Neural crest cell (in vitro differentiated cells): ENCODE data around the gene ARHGAP26. TPM values are rescaled to one million over a fixed set of nuclear protein-coding genes. Genes with fewer than 3 reads are reported as not detected.

Experiments
- DNase-seq: peaks from one replicate; pipeline ENCODE4 v3.0.0; 2021; ENCODE audit warnings: low read depth, mixed read lengths, low spot score
- H3K27ac Mint-ChIP-seq: one replicate; pipeline ENCODE4 v1.8.0; 2021; ENCODE audit warnings: mild to moderate bottlenecking, mixed read lengths; ENCODE audit not compliant: unreplicated experiment
- H3K27me3 Mint-ChIP-seq: 2 replicates; pipeline ENCODE4 v1.8.0; 2021; ENCODE audit warnings: low read depth, mild to moderate bottlenecking, mixed read lengths
- H3K36me3 Mint-ChIP-seq: 2 replicates; pipeline ENCODE4 v1.8.0; 2021; ENCODE audit warnings: low read depth, mild to moderate bottlenecking, mixed read lengths
- H3K4me1 Mint-ChIP-seq: 2 replicates; pipeline ENCODE4 v1.8.0; 2021; ENCODE audit warnings: mixed read lengths
- H3K4me3 Mint-ChIP-seq: one replicate; pipeline ENCODE4 v1.8.0; 2021; ENCODE audit warnings: mild to moderate bottlenecking, mixed read lengths
- H3K9me3 Mint-ChIP-seq: 2 replicates; pipeline ENCODE4 v1.8.0; 2021; ENCODE audit warnings: mixed read lengths
- total RNA-seq: library from RNA; stranded (reverse); gene quantifications from 2 replicates; pipeline ENCODE4 v1.2.1, GENCODE V29; 2021
- TF ChIP-seq, protein P1 (sequence below): fragments of 200-600 bp; sonication (generic); conservative IDR thresholded peaks from 2 replicates; pipeline ENCODE4 v1.5.0; 2021; ENCODE audit warnings: antibody characterized with exemption, mild to moderate bottlenecking

The ARHGAP26 gene
- total RNA-seq, 1 donor from 2014 or later: 5.5 TPM

GRCh38 chr5:143132739-143133138 is 362.6 kb downstream of the ARHGAP26 start:
- Mint-ChIP-seq H3K4me1 (peaks cover 30% of the 10 kb centered on the region), H3K36me3 (no peaks in the 10 kb centered on the region), H3K9me3 (peaks cover 3% of the 10 kb centered on the region), H3K4me3 (no peak overlapping the region), H3K27me3 (no peaks in the 10 kb centered on the region), H3K27ac (no peak overlapping the region)
- TF ChIP-seq, protein P1, sequence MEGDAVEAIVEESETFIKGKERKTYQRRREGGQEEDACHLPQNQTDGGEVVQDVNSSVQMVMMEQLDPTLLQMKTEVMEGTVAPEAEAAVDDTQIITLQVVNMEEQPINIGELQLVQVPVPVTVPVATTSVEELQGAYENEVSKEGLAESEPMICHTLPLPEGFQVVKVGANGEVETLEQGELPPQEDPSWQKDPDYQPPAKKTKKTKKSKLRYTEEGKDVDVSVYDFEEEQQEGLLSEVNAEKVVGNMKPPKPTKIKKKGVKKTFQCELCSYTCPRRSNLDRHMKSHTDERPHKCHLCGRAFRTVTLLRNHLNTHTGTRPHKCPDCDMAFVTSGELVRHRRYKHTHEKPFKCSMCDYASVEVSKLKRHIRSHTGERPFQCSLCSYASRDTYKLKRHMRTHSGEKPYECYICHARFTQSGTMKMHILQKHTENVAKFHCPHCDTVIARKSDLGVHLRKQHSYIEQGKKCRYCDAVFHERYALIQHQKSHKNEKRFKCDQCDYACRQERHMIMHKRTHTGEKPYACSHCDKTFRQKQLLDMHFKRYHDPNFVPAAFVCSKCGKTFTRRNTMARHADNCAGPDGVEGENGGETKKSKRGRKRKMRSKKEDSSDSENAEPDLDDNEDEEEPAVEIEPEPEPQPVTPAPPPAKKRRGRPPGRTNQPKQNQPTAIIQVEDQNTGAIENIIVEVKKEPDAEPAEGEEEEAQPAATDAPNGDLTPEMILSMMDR: no peak
- no peak for DNase-seq

DNA sequence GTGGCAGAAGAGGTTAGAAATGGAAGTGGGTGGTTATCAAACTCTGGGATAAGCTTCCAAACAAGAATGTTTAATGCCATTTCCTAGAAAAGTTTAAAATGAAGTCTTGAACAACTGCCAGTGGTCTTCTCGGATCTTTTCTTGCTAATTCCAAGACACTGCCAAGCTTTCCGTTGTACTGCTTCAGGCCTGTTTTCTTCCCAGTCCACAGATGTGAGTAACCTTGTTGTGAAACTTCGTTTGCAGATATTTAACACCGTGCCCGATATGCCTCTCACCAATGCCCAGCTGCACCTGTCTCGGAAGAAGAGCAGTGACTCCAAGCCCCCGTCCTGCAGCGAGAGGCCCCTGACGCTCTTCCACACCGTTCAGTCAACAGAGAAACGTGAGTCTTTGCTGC is 363.5 kb downstream of the ARHGAP26 start:
- H3K9me3 Mint-ChIP-seq: no peaks in the 10 kb centered on the region
- H3K36me3 Mint-ChIP-seq: no peaks in the 10 kb centered on the region
- TF ChIP-seq, protein P1: no peak
- H3K27ac Mint-ChIP-seq: no peak overlapping the region
- H3K4me1 Mint-ChIP-seq: peaks cover 30% of the 10 kb centered on the region
- H3K27me3 Mint-ChIP-seq: no peaks in the 10 kb centered on the region
- no peak for DNase-seq
- no peak overlapping the region for H3K4me3 Mint-ChIP-seq

- peaks cover 30% of the 10 kb centered on the region for H3K4me1 Mint-ChIP-seq
- no peak overlapping the region for H3K4me3 Mint-ChIP-seq
- no peaks in the 10 kb centered on the region for H3K36me3 Mint-ChIP-seq
- no peak overlapping the region for H3K27ac Mint-ChIP-seq
- no peak for DNase-seq
- no peaks in the 10 kb centered on the region for H3K9me3 Mint-ChIP-seq
- no peaks in the 10 kb centered on the region for H3K27me3 Mint-ChIP-seq
- TF ChIP-seq, protein P1: no peak
These were observed 364.1 kb downstream of the ARHGAP26 start for GRCh38 chr5:143134269-143134668.

- DNase-seq: no peak
- peaks cover 30% of the 10 kb centered on the region for H3K4me1 Mint-ChIP-seq
- TF ChIP-seq, protein P1: no peak
- H3K36me3 Mint-ChIP-seq: no peaks in the 10 kb centered on the region
- no peaks in the 10 kb centered on the region for H3K9me3 Mint-ChIP-seq
- H3K27me3 Mint-ChIP-seq: no peaks in the 10 kb centered on the region
- no peak overlapping the region for H3K4me3 Mint-ChIP-seq
- H3K27ac Mint-ChIP-seq: no peak overlapping the region
These were observed 364.7 kb downstream of the ARHGAP26 start for GRCh38 chr5:143134900-143135299.

GRCh38 chr5:143135832-143136551 is 365.8 kb downstream of the ARHGAP26 start:
- TF ChIP-seq, protein P1: no peak
- H3K27ac Mint-ChIP-seq: peak overlapping the region; percentile 1
- H3K4me3 Mint-ChIP-seq: no peak overlapping the region
- DNase-seq: no peak
- H3K4me1 Mint-ChIP-seq: peaks cover 26% of the 10 kb centered on the region
- no peaks in the 10 kb centered on the region for H3K27me3 Mint-ChIP-seq
- no peaks in the 10 kb centered on the region for H3K9me3 Mint-ChIP-seq
- H3K36me3 Mint-ChIP-seq: no peaks in the 10 kb centered on the region
